ENCODE measurements around the gene WFDC1.

- TF ChIP-seq CTCF (IDR thresholded peaks at IDR 0.05; ENCODE audit: low read depth, low read length), result no peak
- no peak for TF ChIP-seq EZH2phosphoT487 (IDR thresholded peaks at IDR 0.05; ENCODE audit: low read depth)
Measured at GRCh38 chr16:84259691-84260090, 35.0 kb upstream of the WFDC1 start.

Data from OCI-LY3 (cell line).